AG04449 (cell line): Measurements from ENCODE around the gene CHAT.

Source experiments
- CTCF ChIA-PET: fragments of 350-600 bp; formaldehyde crosslinking; extraction: SDS; loops from one replicate; lab custom pipeline; 2021; ENCODE audit warnings: antibody characterized with exemption; lab: Yijun Ruan, JAX
- POLR2A ChIA-PET: fragments of 400-600, 350-600 bp; formaldehyde crosslinking; extraction: SDS; loops from one replicate; lab custom pipeline; 2020; ENCODE audit warnings: antibody characterized with exemption, inconsistent platforms; lab: Yijun Ruan, JAX
- DNase-seq: peaks from one replicate; pipeline ENCODE4 v3.0.0-alpha.2; 2010; ENCODE audit warnings: low read depth, low spot score
- H3K4me3 ChIP-seq: 2 replicates; pipeline ENCODE4 v1.5.1; 2011; ENCODE audit warnings: low read depth, mild to moderate bottlenecking, control low read depth, low read length
- CTCF ChIP-seq: IDR thresholded peaks from one replicate; pipeline ENCODE4 v1.5.1; 2011; ENCODE audit warnings: mild to moderate bottlenecking, moderate library complexity, low read length, control low read depth, inconsistent platforms; ENCODE audit not compliant: insufficient read depth; ENCODE audit errors: missing control alignments

Gene CHAT

GRCh38 chr10:49654036-49654693 is 40.3 kb downstream of the CHAT start:
- TF ChIP-seq CTCF = no peak
- POLR2A ChIA-PET = no interaction called here
- H3K4me3 ChIP-seq = no peak overlapping the region
- CTCF ChIA-PET = interaction anchor here (0.5 to 0.8 kb wide), 2 partner anchors 59 to 1149 kb away, joined by 3 read pairs; no protein-coding TSS in a partner anchor
- DNase-seq = no peak

- no peak for TF ChIP-seq CTCF
- POLR2A ChIA-PET = no interaction called here
- CTCF ChIA-PET = no interaction called here
- H3K4me3 ChIP-seq = no peak overlapping the region
- DNase-seq = no peak
These were observed 41.3 kb downstream of the CHAT start for GRCh38 chr10:49655099-49655498.

DNA sequence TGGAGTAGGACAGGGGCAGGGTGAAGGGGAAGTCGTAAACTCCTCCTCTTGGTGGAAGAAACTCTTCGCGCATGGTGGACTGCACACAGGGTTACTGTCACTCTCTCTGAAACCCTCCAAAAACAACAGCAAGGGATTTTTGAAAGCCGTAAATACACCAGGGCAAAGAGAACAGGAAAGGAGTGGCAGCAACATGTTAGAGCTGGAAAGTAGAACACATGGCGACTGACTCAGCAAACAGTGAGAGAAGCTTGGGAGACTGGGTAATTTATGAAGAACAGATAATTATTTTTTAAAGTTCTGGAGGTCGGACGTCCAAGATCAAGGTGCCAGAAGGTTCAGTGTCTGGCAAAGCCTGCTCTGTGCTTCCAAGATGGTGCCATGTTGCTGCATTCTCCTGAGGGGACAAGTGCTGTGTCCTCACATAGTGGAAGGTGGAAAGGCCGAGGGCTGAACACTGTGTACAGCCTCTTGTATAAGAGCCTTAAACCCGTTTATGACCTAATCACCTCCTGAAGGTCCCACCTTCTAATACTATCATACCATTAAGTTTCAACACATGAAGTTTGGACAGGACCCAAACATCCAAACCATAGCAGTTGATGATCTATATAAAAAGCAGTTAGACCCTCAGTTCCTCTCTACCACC is 43.1 kb downstream of the CHAT start:
- no peak for TF ChIP-seq CTCF
- no peak overlapping the region for H3K4me3 ChIP-seq
- no peak for DNase-seq
- ChIA-PET CTCF (no interaction called here), POLR2A (no interaction called here)

DNA sequence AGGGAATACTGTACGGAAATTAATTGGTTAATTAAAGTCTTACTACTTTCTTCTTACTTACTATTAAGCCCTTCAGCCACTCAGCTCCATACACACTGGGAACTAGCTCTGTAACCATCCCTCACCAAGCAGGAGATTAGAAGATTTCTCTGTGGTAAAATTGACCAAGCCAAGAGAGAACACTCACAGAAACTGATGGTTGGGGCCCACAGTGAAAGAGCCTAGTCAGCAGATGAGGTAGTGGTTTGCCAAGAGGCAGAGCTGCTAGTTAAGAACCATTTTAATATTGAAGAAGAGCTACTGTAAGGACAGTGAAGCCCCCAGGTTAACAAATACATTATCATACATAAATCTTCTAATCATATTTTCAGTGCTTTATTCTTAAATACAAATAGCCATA is 43.8 kb downstream of the CHAT start:
- no peak overlapping the region for H3K4me3 ChIP-seq
- ChIA-PET CTCF (no interaction called here), POLR2A (no interaction called here)
- TF ChIP-seq CTCF = no peak
- DNase-seq = no peak

- DNase-seq = no peak
- TF ChIP-seq CTCF = no peak
- ChIA-PET POLR2A (no interaction called here), CTCF (no interaction called here)
- no peak overlapping the region for H3K4me3 ChIP-seq
These were observed 47.5 kb downstream of the CHAT start for GRCh38 chr10:49661140-49661856.

GRCh38 chr10:49662169-49662830 is 48.5 kb downstream of the CHAT start:
- POLR2A ChIA-PET = no interaction called here
- no peak overlapping the region for H3K4me3 ChIP-seq
- DNase-seq = no peak
- no peak for TF ChIP-seq CTCF
- CTCF ChIA-PET = no interaction called here
